A549 (cell line): ENCODE data around the gene CTIF. TPM values are rescaled to one million over a fixed set of nuclear protein-coding genes. Genes with fewer than 3 reads are reported as not detected.

Source experiments
- ATAC-seq, 2 experiments: fragments of 200-7000 bp in 1 of 2; fragments of >200 bp in 1 of 2; cut with Nextera tagmentation in 1 of 2; cut with Tn5 transposase in 1 of 2; 3 replicates each; pipeline versions ENCODE4 v1.8.0 to v1.9.1; 2018 to 2020; ENCODE audit warnings: mild to moderate bottlenecking in 1 of 2, moderate library complexity in 1 of 2
- CTCF ChIA-PET: fragments of 300-600 bp; sonication (Branson Sonifier 250); formaldehyde crosslinking; extraction: SDS; loops from one replicate; lab custom pipeline; 2021; ENCODE audit warnings: antibody characterized with exemption, inconsistent platforms; lab: Yijun Ruan, JAX
- POLR2A ChIA-PET: fragments of 350-600 bp; formaldehyde crosslinking; extraction: SDS; loops from one replicate; lab custom pipeline; 2021; ENCODE audit warnings: antibody characterized with exemption, inconsistent platforms; lab: Yijun Ruan, JAX
- DNase-seq, 2 experiments: peaks; one replicate each; pipeline versions ENCODE4 v3.0.0 to v3.0.0-alpha.2; 2011 to 2016; ENCODE audit warnings: low read depth in 1 of 2, low spot score in 1 of 2
- FAIRE-seq: peaks from 2 replicates; lab custom pipeline; 2011; peaks lifted over from hg19 to GRCh38; lab: Jason Lieb, UNC
- H3K27ac ChIP-seq, 2 experiments: fragments of >200 bp; sonication (Bioruptor Twin); formaldehyde crosslinking; 3 replicates each; pipeline ENCODE4 v1.5.1; 2016 to 2017
- H3K4me1 ChIP-seq: fragments of >200 bp; sonication (Bioruptor Twin); formaldehyde crosslinking; 3 replicates; pipeline ENCODE4 v1.6.1; 2016
- H3K4me2 ChIP-seq: fragments of >200 bp; sonication (Bioruptor Twin); formaldehyde crosslinking; 3 replicates; pipeline ENCODE4 v1.6.1; 2016
- H3K4me3 ChIP-seq: fragments of >200 bp; sonication (Bioruptor Twin); formaldehyde crosslinking; 3 replicates; pipeline ENCODE4 v1.5.1; 2016
- H3K9me3 ChIP-seq: fragments of >200 bp; sonication (Bioruptor Twin); formaldehyde crosslinking; 3 replicates; pipeline ENCODE4 v1.6.1; 2016
- CBX2 ChIP-seq: fragments of 200-600 bp; sonication (generic); IDR thresholded peaks from 2 replicates; pipeline ENCODE4 v1.6.1; 2016; ENCODE audit warnings: low read depth, mild to moderate bottlenecking, borderline replicate concordance
- CHD4 ChIP-seq: fragments of 200-600 bp; sonication (generic); IDR thresholded peaks from 2 replicates; pipeline ENCODE4 v1.6.1; 2016; ENCODE audit warnings: antibody characterized with exemption, mild to moderate bottlenecking, borderline replicate concordance
- CTCF ChIP-seq: fragments of >200 bp; sonication (Bioruptor Twin); formaldehyde crosslinking; IDR thresholded peaks from 3 replicates; pipeline ENCODE4 v1.5.1; 2016
- EHMT2 ChIP-seq: fragments of 200-600 bp; sonication (generic); IDR thresholded peaks from 2 replicates; pipeline ENCODE4 v1.6.1; 2016; ENCODE audit warnings: antibody characterized with exemption, low read depth, mild to moderate bottlenecking, moderate library complexity
- ELK1 ChIP-seq: fragments of 150-350 bp; IDR thresholded peaks from 2 replicates; pipeline ENCODE4 v1.6.1; 2014; ENCODE audit warnings: low read depth, mild to moderate bottlenecking, low read length
- EP300 ChIP-seq, 2 experiments: fragments of >200 bp; sonication (Bioruptor Twin); formaldehyde crosslinking; IDR thresholded peaks; 2 replicates in 1 of 2; 3 replicates in 1 of 2; pipeline ENCODE4 v1.6.1; 2016 to 2017
- FOSL2 ChIP-seq, 2 experiments: fragments of 450-650 bp in 1 of 2; fragments of >200 bp in 1 of 2; sonication (Bioruptor Twin) in 1 of 2; formaldehyde crosslinking; IDR thresholded peaks; 2 replicates each; pipeline versions ENCODE4 v1.5.0 to v1.6.1; 2016 to 2020; ENCODE audit warnings: mild to moderate bottlenecking in 1 of 2, moderate library complexity in 1 of 2
- GATA3 ChIP-seq: IDR thresholded peaks from 2 replicates; pipeline ENCODE4 v1.6.1; 2012; ENCODE audit warnings: borderline replicate concordance
- HES2 ChIP-seq: fragments of >200 bp; sonication (Bioruptor Twin); formaldehyde crosslinking; IDR thresholded peaks from 2 replicates; pipeline ENCODE4 v1.6.1; 2016
- HOXB13 ChIP-seq: fragments of 250-450 bp; sonication (Bioruptor Pico); IDR thresholded peaks from 2 replicates; pipeline ENCODE4 v1.5.0; 2020; ENCODE audit warnings: low read depth, mild to moderate bottlenecking, moderate library complexity
- JUN ChIP-seq, 2 experiments: fragments of >200 bp; sonication (Bioruptor Twin); formaldehyde crosslinking; IDR thresholded peaks; 2 replicates in 1 of 2; 3 replicates in 1 of 2; pipeline ENCODE4 v1.6.1; 2016 to 2017
- JUNB ChIP-seq: fragments of >200 bp; sonication (Bioruptor Twin); formaldehyde crosslinking; IDR thresholded peaks from 2 replicates; pipeline ENCODE4 v1.6.1; 2016
- MAZ ChIP-seq: fragments of 150-350 bp; IDR thresholded peaks from 2 replicates; pipeline ENCODE4 v1.6.1; 2014; ENCODE audit warnings: antibody characterized with exemption, low read depth, low read length, borderline replicate concordance
- NFE2L2 ChIP-seq: fragments of 150-350 bp; conservative IDR thresholded peaks from 2 replicates; pipeline ENCODE4 v1.6.1; 2014; ENCODE audit warnings: low read length
- NPAS2 ChIP-seq: fragments of 250-450 bp; sonication (Bioruptor Pico); IDR thresholded peaks from 2 replicates; pipeline ENCODE4 v1.8.0; 2022; ENCODE audit warnings: mild to moderate bottlenecking, moderate library complexity, borderline replicate concordance
- NR3C1 ChIP-seq: fragments of >200 bp; sonication (Bioruptor Twin); formaldehyde crosslinking; IDR thresholded peaks from 3 replicates; pipeline ENCODE4 v1.6.1; 2017
- PHF8 ChIP-seq: fragments of 200-600 bp; sonication (generic); IDR thresholded peaks from 2 replicates; pipeline ENCODE4 v1.6.1; 2016; ENCODE audit warnings: low read depth, mild to moderate bottlenecking, antibody characterized with exemption, moderate library complexity, borderline replicate concordance
- POLR2A ChIP-seq: IDR thresholded peaks from 2 replicates; pipeline ENCODE4 v1.6.1; 2012; ENCODE audit warnings: mild to moderate bottlenecking, low read length
- RAD21 ChIP-seq, 2 experiments: fragments of >200 bp in 1 of 2; sonication (Bioruptor Twin) in 1 of 2; formaldehyde crosslinking in 1 of 2; IDR thresholded peaks in 1 of 2; conservative IDR thresholded peaks in 1 of 2; 2 replicates in 1 of 2; 3 replicates in 1 of 2; pipeline ENCODE4 v1.6.1; 2012 to 2018; ENCODE audit warnings: inconsistent platforms in 1 of 2
- RARB ChIP-seq: fragments of 250-450 bp; sonication (Bioruptor Pico); IDR thresholded peaks from 2 replicates; pipeline ENCODE4 v1.8.0; 2021; ENCODE audit warnings: mild to moderate bottlenecking, moderate library complexity
- RCOR1 ChIP-seq: fragments of 150-350 bp; IDR thresholded peaks from 2 replicates; pipeline ENCODE4 v1.6.1; 2014; ENCODE audit warnings: antibody characterized with exemption, low read length, low read depth
- RFX5 ChIP-seq: fragments of 450-650 bp; IDR thresholded peaks from 2 replicates; pipeline ENCODE4 v1.7.1; 2014; ENCODE audit warnings: antibody characterized with exemption, mild to moderate bottlenecking, moderate library complexity
- RNF2 ChIP-seq: fragments of 200-600 bp; sonication (generic); IDR thresholded peaks from 2 replicates; pipeline ENCODE4 v1.6.1; 2016; ENCODE audit warnings: low read depth, mild to moderate bottlenecking, antibody characterized with exemption, moderate library complexity, borderline replicate concordance
- SREBF2 ChIP-seq: fragments of 450-650 bp; IDR thresholded peaks from 2 replicates; pipeline ENCODE4 v1.6.1; 2014; ENCODE audit warnings: mild to moderate bottlenecking, moderate library complexity
- USF2 ChIP-seq: fragments of 450-650 bp; IDR thresholded peaks from 2 replicates; pipeline ENCODE4 v1.6.1; 2014; ENCODE audit warnings: antibody characterized with exemption
- ZNF302 ChIP-seq: fragments of 250-450 bp; sonication (Bioruptor Pico); IDR thresholded peaks from 2 replicates; pipeline ENCODE4 v1.9.0; 2021; ENCODE audit warnings: inconsistent platforms, mild to moderate bottlenecking, moderate library complexity
- ZSCAN20 ChIP-seq: fragments of 250-450 bp; sonication (Bioruptor Pico); IDR thresholded peaks from 2 replicates; pipeline ENCODE4 v1.8.0; 2022; ENCODE audit warnings: mild to moderate bottlenecking, moderate library complexity
- WGBS: methylation state at CpG from one replicate; pipeline ENCODE4 v1.1.6; 2017; ENCODE audit errors: missing lambda C conversion rate; 5-methylcytosine and 5-hydroxymethylcytosine counted together
- polyA plus RNA-seq, 4 experiments: library from polyadenylated mRNA; depleted of rRNA in 3 of 4; stranded (reverse); fragments of >200 nt; fragmentation: RNase III in 1 of 4; extraction: RNeasy Plus Mini Kit Qiagen cat#74134 plus additional on column Dnase treatment in 1 of 4; gene quantifications; 2 replicates in 3 of 4; 3 replicates in 1 of 4; pipeline ENCODE4 v1.2.3, GENCODE V29; 2011 to 2017

Gene CTIF
- polyA plus RNA-seq, 2 of the 4 experiments (the other 2 are of a cell fraction), result 17.0 to 24.7 TPM

GRCh38 chr18:48673456-48673852 lies 134.6 kb downstream of the CTIF start:
- CTCF ChIA-PET, result interaction anchor here (0.8 to 3.0 kb wide), 7 partner anchors 16 to 746 kb away, joined by 3 to 22 read pairs (median 4); no protein-coding TSS in a partner anchor
- H3K4me3 ChIP-seq, result no peak overlapping the region
- peaks cover 6% of the 10 kb centered on the region; the same call in 2 of the 3 replicates for H3K9me3 ChIP-seq
- no peak for ATAC-seq
- no peak for FAIRE-seq
- POLR2A ChIA-PET, result no interaction called here
- no peak for DNase-seq
- no peak overlapping the region for H3K4me2 ChIP-seq
- WGBS, result 57% methylated on average over 3 of the region's 3 CpGs
- H3K4me1 ChIP-seq, result peaks cover 18% of the 10 kb centered on the region
- no peak for TF ChIP-seq JUNB
- no peak for TF ChIP-seq HES2
- TF ChIP-seq EHMT2, result no peak
- no peak for TF ChIP-seq ZSCAN20 (CRISPR knock-in tag)
- TF ChIP-seq RCOR1, result no peak
- no peak for TF ChIP-seq RFX5
- no peak for TF ChIP-seq MAZ
- TF ChIP-seq JUN (IDR thresholded peaks at IDR 0.05), result no peak
- H3K27ac ChIP-seq, result no peak overlapping the region

GRCh38 chr18:48673853-48674721 lies 135.3 kb downstream of the CTIF start:
- ATAC-seq (no peak), DNase-seq (no peak), FAIRE-seq (no peak)
- TF ChIP-seq NR3C1 (no peak), NFE2L2 (no peak), ZSCAN20 (CRISPR knock-in tag) (no peak), CTCF (no peak), HES2 (no peak), GATA3 (no peak), USF2 (no peak; the same call in 1 of the 2 replicates), ZNF302 (CRISPR knock-in tag) (no peak)
- ChIA-PET POLR2A (no interaction called here), CTCF (interaction anchor here (0.6 to 3.0 kb wide), 17 partner anchors 15 to 770 kb away, joined by 3 to 22 read pairs (median 4); no protein-coding TSS in a partner anchor)
- H3K4me2 ChIP-seq, result no peak overlapping the region
- H3K4me3 ChIP-seq, result no peak overlapping the region
- H3K27ac ChIP-seq, result no peak overlapping the region
- peaks cover 18% of the 10 kb centered on the region for H3K4me1 ChIP-seq
- 73% methylated on average over 8 of the region's 9 CpGs for WGBS
- H3K9me3 ChIP-seq, result peaks cover 6% of the 10 kb centered on the region; the same call in 2 of the 3 replicates

- POLR2A ChIA-PET, result no interaction called here
- DNase-seq (no peak), FAIRE-seq (no peak), ATAC-seq (peak; percentile 38 to 57; a peak in 5 of 6 replicates)
- 39% methylated on average over 2 of the region's 4 CpGs for WGBS
- Histone ChIP-seq H3K27ac (no peak overlapping the region), H3K4me2 (no peak overlapping the region), H3K4me3 (no peak overlapping the region), H3K9me3 (peaks cover 6% of the 10 kb centered on the region; the same call in 2 of the 3 replicates), H3K4me1 (peaks cover 18% of the 10 kb centered on the region)
- CTCF ChIA-PET, result interaction anchor here (0.6 to 3.0 kb wide), 18 partner anchors 19 to 1532 kb away, joined by 3 to 22 read pairs (median 4); no protein-coding TSS in a partner anchor
- TF ChIP-seq JUNB (no peak), SREBF2 (no peak), NFE2L2 (no peak), ELK1 (no peak), FOSL2 (IDR thresholded peaks at IDR 0.05) (no peak), FOSL2 (CRISPR knock-in tag; IDR thresholded peaks at IDR 0.05) (no peak), RAD21 (conservative IDR thresholded peaks at IDR 0.05 in 1 of 2, IDR thresholded peaks at IDR 0.05 in 1 of 2) (no peak), EHMT2 (no peak), CBX2 (no peak), HOXB13 (no peak), NR3C1 (no peak), CHD4 (no peak), RNF2 (no peak), NPAS2 (CRISPR knock-in tag) (no peak), RARB (CRISPR knock-in tag) (no peak), PHF8 (no peak), POLR2A (no peak), EP300 (IDR thresholded peaks at IDR 0.05) (no peak)
These were observed 136.0 kb downstream of the CTIF start for GRCh38 chr18:48674758-48675351.
